Left lung (tissue), 10 donors: ENCODE results near the gene PGGHG. TPM values are rescaled to one million over a fixed set of nuclear protein-coding genes. Genes with fewer than 3 reads are reported as not detected.
A peak's percentile ranks its signal among the peaks of the same experiment; 100 is the strongest.

ENCODE experiments used
- ATAC-seq: fragments of 200-7000 bp; cut with Tn5 transposase; one replicate; pipeline ENCODE4 v1.9.1; 2020; ENCODE audit warnings: moderate library complexity
- DNase-seq, 4 donors: peaks; one replicate each; pipeline ENCODE4 v3.0.0-alpha.2; 2013 to 2020
- H3K27ac ChIP-seq, 2 donors: fragments of 200-600 bp; sonication (generic) in 1 of 2; one replicate each; pipeline versions ENCODE4 v1.5.0 to v1.8.0; 2020 to 2021
- H3K27me3 ChIP-seq, 2 donors: fragments of 200-600 bp; sonication (generic) in 1 of 2; one replicate each; pipeline versions ENCODE4 v1.5.0 to v1.8.0; 2020 to 2021
- H3K36me3 ChIP-seq, 2 donors: fragments of 200-600 bp; sonication (generic) in 1 of 2; one replicate each; pipeline versions ENCODE4 v1.5.0 to v1.8.0; 2020 to 2021
- H3K4me1 ChIP-seq, 2 donors: fragments of 200-600 bp; one replicate each; pipeline ENCODE4 v1.8.0; 2021
- H3K4me3 ChIP-seq, 2 donors: fragments of 200-600 bp; sonication (generic) in 1 of 2; one replicate each; pipeline versions ENCODE4 v1.5.0 to v1.8.0; 2020 to 2021; ENCODE audit warnings: mild to moderate bottlenecking in 1 of 2
- H3K9me3 ChIP-seq, 2 donors: fragments of 200-600 bp; sonication (generic) in 1 of 2; one replicate each; pipeline versions ENCODE4 v1.5.0 to v1.8.0; 2020 to 2021
- intact Hi-C, 2 donors: fragments of 100-400 bp; cut with DNase I; formaldehyde crosslinking; loops; one replicate each; pipeline versions ENCODE4 v1.11.2 to v1.14.2; 2022
- polyA plus RNA-seq, 6 donors: library from polyadenylated mRNA; unstranded; fragments of 120-200 nt; gene quantifications; one replicate each; pipeline ENCODE4 v1.2.1, GENCODE V29; 2013; ENCODE audit not compliant: insufficient read length in 6 of 6
- total RNA-seq, 2 donors: library from RNA; stranded (reverse); fragmentation: NEBNext Ultra II Directional; extraction: Animal tissue kit (Norgen Biotek cat#: 25700); gene quantifications; one replicate each; pipeline ENCODE4 v1.2.1, GENCODE V29; 2021
- TF ChIP-seq, protein P1 (sequence below), 2 donors: fragments of 200-600 bp; sonication (generic) in 1 of 2; IDR thresholded peaks; one replicate each; pipeline versions ENCODE4 v1.5.0 to v1.8.0; 2021; ENCODE audit warnings: antibody characterized with exemption in 2 of 2
- donor health status: DM: no; HTN: yes; CAD: no.
- donor health status: DM: no; HTN: no; CAD: no.

PGGHG gene
- total and polyA plus RNA-seq, 8 donors, result 14.2 to 75.3 (median 21.0) TPM

DNA sequence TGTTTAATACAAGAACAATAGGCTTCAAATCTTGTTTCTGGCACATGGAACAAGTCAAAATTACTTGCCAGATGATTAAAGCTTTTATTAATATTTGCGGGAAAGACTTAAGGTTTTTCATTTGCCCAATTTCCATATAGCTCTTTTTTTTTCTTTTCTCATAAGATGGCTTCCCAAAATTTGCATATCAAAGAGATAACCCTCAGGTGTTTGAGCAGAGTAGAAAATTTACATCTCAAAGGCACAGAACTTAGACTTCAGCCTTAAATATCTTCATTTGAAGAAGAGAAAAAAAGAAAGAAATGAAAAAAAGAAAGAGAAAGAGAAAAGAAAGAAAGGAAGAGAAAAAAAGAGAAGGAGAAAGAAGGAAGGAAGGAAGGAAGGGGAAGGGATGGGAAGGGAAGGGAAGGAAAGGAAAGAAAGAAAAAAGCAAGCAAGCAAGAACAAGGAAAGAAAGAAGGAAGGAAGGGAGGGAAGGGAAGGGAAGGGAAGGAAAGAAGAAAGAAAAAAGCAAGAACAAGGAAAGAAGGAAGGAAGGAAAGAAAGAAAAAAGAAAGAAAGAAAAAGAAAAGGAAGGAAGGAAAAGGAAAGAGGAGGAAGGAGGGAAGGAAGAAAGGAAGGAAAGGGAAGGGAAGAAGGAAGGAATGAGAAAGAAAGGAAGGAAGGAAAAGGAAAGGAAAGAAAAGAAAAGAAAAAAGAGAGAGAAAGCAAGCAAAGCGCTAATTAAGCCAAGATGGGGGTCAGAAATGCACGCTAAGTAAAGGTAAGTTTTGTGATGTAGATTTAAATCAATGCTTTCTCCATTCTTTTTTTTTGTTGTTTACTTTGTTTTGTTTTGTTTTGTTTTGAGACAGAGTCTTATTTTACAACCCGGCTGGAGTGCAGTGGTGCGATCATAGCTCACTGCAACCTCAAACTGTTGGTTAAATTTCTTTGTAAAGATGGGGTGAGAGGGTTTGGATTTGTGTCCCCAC lies 51.9 kb downstream of the PGGHG start:
- TF ChIP-seq, protein P1, sequence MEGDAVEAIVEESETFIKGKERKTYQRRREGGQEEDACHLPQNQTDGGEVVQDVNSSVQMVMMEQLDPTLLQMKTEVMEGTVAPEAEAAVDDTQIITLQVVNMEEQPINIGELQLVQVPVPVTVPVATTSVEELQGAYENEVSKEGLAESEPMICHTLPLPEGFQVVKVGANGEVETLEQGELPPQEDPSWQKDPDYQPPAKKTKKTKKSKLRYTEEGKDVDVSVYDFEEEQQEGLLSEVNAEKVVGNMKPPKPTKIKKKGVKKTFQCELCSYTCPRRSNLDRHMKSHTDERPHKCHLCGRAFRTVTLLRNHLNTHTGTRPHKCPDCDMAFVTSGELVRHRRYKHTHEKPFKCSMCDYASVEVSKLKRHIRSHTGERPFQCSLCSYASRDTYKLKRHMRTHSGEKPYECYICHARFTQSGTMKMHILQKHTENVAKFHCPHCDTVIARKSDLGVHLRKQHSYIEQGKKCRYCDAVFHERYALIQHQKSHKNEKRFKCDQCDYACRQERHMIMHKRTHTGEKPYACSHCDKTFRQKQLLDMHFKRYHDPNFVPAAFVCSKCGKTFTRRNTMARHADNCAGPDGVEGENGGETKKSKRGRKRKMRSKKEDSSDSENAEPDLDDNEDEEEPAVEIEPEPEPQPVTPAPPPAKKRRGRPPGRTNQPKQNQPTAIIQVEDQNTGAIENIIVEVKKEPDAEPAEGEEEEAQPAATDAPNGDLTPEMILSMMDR (IDR thresholded peaks at IDR 0.05), result no peak
- DNase-seq, result no peak
- ATAC-seq, result no peak
- peaks cover 6 to 13% of the 10 kb centered on the region in 2 donors for H3K4me1 ChIP-seq
- no peaks in the 10 kb centered on the region for H3K9me3 ChIP-seq
- no peak overlapping the region for H3K4me3 ChIP-seq
- H3K27ac ChIP-seq, result no peak overlapping the region
- no peaks in the 10 kb centered on the region for H3K36me3 ChIP-seq
- intact Hi-C loops, result no loop called here
- H3K27me3 ChIP-seq, result no peaks in the 10 kb centered on the region

DNA sequence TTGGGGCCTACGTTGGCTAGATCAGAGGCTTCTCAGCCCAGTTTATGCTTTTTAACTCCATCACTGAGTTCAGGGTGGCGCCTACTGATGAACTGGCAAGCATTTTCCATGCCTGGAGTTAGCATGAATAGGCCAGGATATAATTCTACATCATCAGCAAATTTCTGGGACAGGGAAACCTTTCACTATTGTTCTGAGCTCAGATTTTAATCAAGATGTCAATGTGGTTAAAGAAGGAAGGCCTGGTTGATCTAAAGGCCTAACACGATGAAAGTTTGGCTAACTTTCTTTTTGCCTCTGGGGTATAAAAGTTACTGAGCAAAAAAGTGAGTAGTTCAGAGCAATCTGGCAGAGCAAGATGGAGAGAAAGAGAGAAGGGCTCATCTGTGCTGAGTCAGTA lies 53.4 kb downstream of the PGGHG start:
- Histone ChIP-seq H3K9me3 (no peaks in the 10 kb centered on the region), H3K27me3 (no peaks in the 10 kb centered on the region), H3K4me3 (no peak overlapping the region), H3K36me3 (no peaks in the 10 kb centered on the region), H3K27ac (peak overlapping the region in 1 of 2 donors; percentile 23), H3K4me1 (no peaks in the 10 kb centered on the region)
- intact Hi-C loops, result no loop called here
- ATAC-seq (no peak), DNase-seq (no peak)
- TF ChIP-seq, protein P1 (IDR thresholded peaks at IDR 0.05), result no peak

DNA sequence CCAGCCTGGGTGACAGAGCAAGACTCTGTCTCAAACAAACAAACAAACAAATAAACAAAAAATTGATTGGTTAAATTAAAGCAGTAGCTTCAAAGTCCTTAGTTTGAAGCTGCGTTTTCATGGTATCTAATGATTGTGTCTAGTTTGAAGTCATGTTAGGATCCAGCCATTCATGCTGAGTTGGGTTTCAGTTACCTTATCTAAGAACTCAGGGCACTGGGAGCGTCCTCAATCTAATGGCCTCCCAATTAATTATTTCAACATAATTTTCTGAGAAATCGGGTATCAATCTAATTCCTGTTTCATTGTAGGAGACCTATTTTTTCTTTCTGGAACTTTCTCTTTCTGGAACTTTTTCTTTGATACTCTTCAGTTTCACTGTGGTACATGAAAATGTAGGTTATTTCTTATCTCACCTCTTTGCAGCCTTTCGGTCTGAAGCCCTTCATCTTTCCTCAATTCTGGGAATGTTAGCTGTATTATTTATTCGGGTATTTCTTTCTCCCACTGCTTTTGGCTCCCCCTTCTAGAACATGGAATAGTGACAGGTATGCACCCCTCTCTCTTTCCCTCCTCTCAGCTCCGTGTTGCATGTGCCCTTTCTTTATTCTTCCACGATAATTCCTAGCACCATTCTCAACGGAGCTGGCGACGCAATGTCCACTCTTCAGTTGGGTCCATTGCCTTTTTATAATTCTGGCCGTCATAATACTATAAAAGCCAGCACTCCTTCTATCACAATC lies 56.1 kb downstream of the PGGHG start:
- intact Hi-C loops, result no loop called here
- Histone ChIP-seq H3K9me3 (no peaks in the 10 kb centered on the region), H3K4me1 (peaks cover 0 to 7% of the 10 kb centered on the region in 2 donors), H3K4me3 (no peak overlapping the region), H3K27me3 (no peaks in the 10 kb centered on the region), H3K27ac (no peak overlapping the region), H3K36me3 (no peaks in the 10 kb centered on the region)
- DNase-seq (no peak), ATAC-seq (no peak)
- TF ChIP-seq, protein P1 (IDR thresholded peaks at IDR 0.05), result no peak

Other genes starting within 250 kb of the PGGHG start
- not detected for gene SCGB1C1, start 96.0 kb upstream of the PGGHG start, total RNA-seq
- not detected for gene SCGB1C1, start 96.0 kb upstream of the PGGHG start, polyA plus RNA-seq
- 10 to 100 TPM; 46.0 to 53.6 TPM for gene BET1L, start 81.7 kb upstream of the PGGHG start, total RNA-seq
- gene BET1L, start 81.7 kb upstream of the PGGHG start, polyA plus RNA-seq, result 10 to 100 TPM; 36.1 to 50.7 (median 40.5) TPM
- gene RIC8A, start 81.4 kb upstream of the PGGHG start, total RNA-seq, result 100 to 1,000 TPM; 100 to 117 TPM
- gene RIC8A, start 81.4 kb upstream of the PGGHG start, polyA plus RNA-seq, result 10 to 100 TPM; 74.4 to 85.1 (median 76.6) TPM
- gene SIRT3, start 52.8 kb upstream of the PGGHG start, total RNA-seq, result 10 to 100 TPM; 13.5 to 15.1 TPM
- 10 to 100 TPM; 28.6 to 36.6 (median 29.8) TPM for gene SIRT3, start 52.8 kb upstream of the PGGHG start, polyA plus RNA-seq
- gene PSMD13, start 52.1 kb upstream of the PGGHG start, total RNA-seq, result 100 to 1,000 TPM in 1 of 2 donors, 10 to 100 TPM in 1; 78.0 to 131 TPM
- 100 to 1,000 TPM; 132 to 157 (median 151) TPM for gene PSMD13, start 52.1 kb upstream of the PGGHG start, polyA plus RNA-seq
- 1 to 10 TPM in 1 of 2 donors, under 1 TPM in 1; 0.26 to 1.5 TPM for gene NLRP6, start 10.7 kb upstream of the PGGHG start, total RNA-seq
- gene NLRP6, start 10.7 kb upstream of the PGGHG start, polyA plus RNA-seq, result under 1 TPM in 2 of 6 donors, not detected in 4; 0.06 to 0.08 TPM
- not detected for gene IFITM5, start 10.4 kb downstream of the PGGHG start, total RNA-seq
- gene IFITM5, start 10.4 kb downstream of the PGGHG start, polyA plus RNA-seq, result under 1 TPM in 4 of 6 donors, not detected in 2; 0.18 to 0.91 (median 0.57) TPM
- gene IFITM2, start 18.7 kb downstream of the PGGHG start, total RNA-seq, result 100 to 1,000 TPM; 398 to 886 TPM
- 100 to 1,000 TPM; 106 to 184 (median 152) TPM for gene IFITM2, start 18.7 kb downstream of the PGGHG start, polyA plus RNA-seq
- gene IFITM1, start 24.9 kb downstream of the PGGHG start, total RNA-seq, result 100 to 1,000 TPM in 1 of 2 donors, 10 to 100 TPM in 1; 98.7 to 149 TPM
- 10 to 100 TPM in 5 of 6 donors, 1 to 10 TPM in 1; 6.3 to 20.1 (median 13.7) TPM for gene IFITM1, start 24.9 kb downstream of the PGGHG start, polyA plus RNA-seq
- gene IFITM3, start 31.7 kb downstream of the PGGHG start, total RNA-seq, result 1,000 to 10,000 TPM in 1 of 2 donors, 100 to 1,000 TPM in 1; 724 to 1,115 TPM
- 100 to 1,000 TPM; 269 to 498 (median 350) TPM for gene IFITM3, start 31.7 kb downstream of the PGGHG start, polyA plus RNA-seq
- 1 to 10 TPM; 1.4 to 2.3 TPM for gene B4GALNT4, start 80.4 kb downstream of the PGGHG start, total RNA-seq
- gene B4GALNT4, start 80.4 kb downstream of the PGGHG start, polyA plus RNA-seq, result 10 to 100 TPM; 47.9 to 78.7 (median 59.0) TPM
- 10 to 100 TPM; 43.3 to 48.6 TPM for gene PKP3, start 105.1 kb downstream of the PGGHG start, total RNA-seq
- gene PKP3, start 105.1 kb downstream of the PGGHG start, polyA plus RNA-seq, result 10 to 100 TPM; 11.0 to 15.5 (median 12.6) TPM
- gene SIGIRR, start 125.9 kb downstream of the PGGHG start, total RNA-seq, result 10 to 100 TPM; 59.0 to 74.8 TPM
- gene SIGIRR, start 125.9 kb downstream of the PGGHG start, polyA plus RNA-seq, result 10 to 100 TPM; 24.2 to 43.7 (median 30.3) TPM
- 10 to 100 TPM; 20.2 to 28.0 TPM for gene ANO9, start 152.9 kb downstream of the PGGHG start, total RNA-seq
- gene ANO9, start 152.9 kb downstream of the PGGHG start, polyA plus RNA-seq, result 1 to 10 TPM; 4.0 to 9.5 (median 7.3) TPM
- 10 to 100 TPM; 25.6 to 27.9 TPM for gene PTDSS2, start 161.2 kb downstream of the PGGHG start, total RNA-seq
- gene PTDSS2, start 161.2 kb downstream of the PGGHG start, polyA plus RNA-seq, result 10 to 100 TPM; 21.5 to 30.3 (median 24.8) TPM
- gene RNH1, start 218.1 kb downstream of the PGGHG start, total RNA-seq, result 100 to 1,000 TPM; 185 to 243 TPM
- gene RNH1, start 218.1 kb downstream of the PGGHG start, polyA plus RNA-seq, result 100 to 1,000 TPM in 1 of 6 donors, 10 to 100 TPM in 5; 69.3 to 112 (median 88.3) TPM
- 10 to 100 TPM; 43.2 to 52.4 TPM for gene HRAS, start 246.4 kb downstream of the PGGHG start, total RNA-seq
- gene HRAS, start 246.4 kb downstream of the PGGHG start, polyA plus RNA-seq, result 10 to 100 TPM; 32.4 to 40.6 (median 37.1) TPM
- gene LRRC56, start 248.4 kb downstream of the PGGHG start, total RNA-seq, result 1 to 10 TPM; 1.8 to 3.1 TPM
- 1 to 10 TPM; 2.1 to 4.7 (median 2.9) TPM for gene LRRC56, start 248.4 kb downstream of the PGGHG start, polyA plus RNA-seq